Cardiac muscle cell (in vitro differentiated cells and primary cell): ENCODE data around the gene LDLRAP1. TPM values are rescaled to one million over a fixed set of nuclear protein-coding genes. Genes with fewer than 3 reads are reported as not detected.

Source experiments
- DNase-seq, 2 donors: peaks; one replicate each; pipeline versions ENCODE4 v3.0.0 to v3.0.0-alpha.2; 2010 to 2017; ENCODE audit warnings: low read depth in 1 of 2, low spot score in 1 of 2
- H3K27ac ChIP-seq: fragments of 200-600 bp; sonication (generic); 2 replicates; pipeline ENCODE4 v1.5.1; 2016
- H3K27me3 ChIP-seq: fragments of 200-600 bp; sonication (generic); 2 replicates; pipeline ENCODE4 v1.6.0; 2016; ENCODE audit warnings: control low read depth
- H3K36me3 ChIP-seq: fragments of 200-600 bp; sonication (generic); 2 replicates; pipeline ENCODE4 v1.5.1; 2016; ENCODE audit warnings: control low read depth
- H3K4me1 ChIP-seq: fragments of 200-600 bp; sonication (generic); 2 replicates; pipeline ENCODE4 v1.8.1; 2017; ENCODE audit warnings: low read depth, mild to moderate bottlenecking, mixed run types
- H3K4me3 ChIP-seq: fragments of 200-600 bp; sonication (generic); 2 replicates; pipeline ENCODE4 v1.5.1; 2016; ENCODE audit warnings: mild to moderate bottlenecking
- H3K9me3 ChIP-seq: fragments of 200-600 bp; sonication (generic); 2 replicates; pipeline ENCODE4 v1.5.1; 2017; ENCODE audit warnings: low read depth, mild to moderate bottlenecking, control low read depth
- polyA plus RNA-seq: library from polyadenylated mRNA; unstranded; fragments of >200 nt; fragmentation: Nextera tagmentation; extraction: Ambion mirVana; gene quantifications from 2 replicates; pipeline ENCODE4 v1.2.1, GENCODE V29; 2016
- total RNA-seq: library from RNA; depleted of rRNA; stranded (reverse); fragments of >200 nt; gene quantifications from 2 replicates; pipeline ENCODE4 v1.2.3, GENCODE V29; 2016
- TF ChIP-seq, protein P1 (sequence below): IDR thresholded peaks from 2 replicates; pipeline ENCODE4 v1.5.1; 2012; ENCODE audit warnings: low read depth, mild to moderate bottlenecking, low read length

The LDLRAP1 gene
- total and polyA plus RNA-seq, 2 experiments from 2014 or later, result 16.4 to 21.8 TPM

DNA sequence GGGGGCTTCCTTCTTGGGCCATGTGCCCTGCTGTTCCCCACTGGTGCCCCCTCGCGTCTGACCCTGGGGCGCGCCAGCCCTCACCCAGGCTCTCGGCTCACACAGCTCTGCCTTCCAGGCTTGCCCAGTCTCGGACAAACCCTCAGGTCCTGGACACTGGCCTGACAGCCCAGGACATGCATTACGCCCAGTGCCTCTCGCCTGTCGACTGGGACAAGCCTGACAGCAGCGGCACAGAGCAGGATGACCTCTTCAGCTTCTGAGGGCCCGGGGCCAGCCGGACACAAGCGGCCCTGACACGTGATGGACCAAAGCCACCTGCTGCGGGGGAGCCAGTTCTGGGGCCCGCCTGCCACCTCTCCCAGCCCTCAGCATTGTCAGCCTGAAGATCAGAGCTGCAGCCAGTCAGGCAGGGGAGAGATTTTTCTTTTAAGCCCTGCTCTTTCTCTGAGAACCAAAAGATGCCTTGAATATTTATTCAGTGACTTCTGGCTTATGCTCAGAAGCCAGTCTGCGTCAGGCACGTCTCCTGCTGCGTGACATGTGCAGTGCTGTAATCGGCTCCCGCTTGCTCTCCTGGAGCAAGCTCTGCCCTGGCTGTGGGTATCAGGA lies 23.4 kb downstream of the LDLRAP1 start:
- Histone ChIP-seq H3K27me3 (no peaks in the 10 kb centered on the region), H3K9me3 (no peaks in the 10 kb centered on the region), H3K4me1 (peaks cover 15% of the 10 kb centered on the region), H3K27ac (peak overlapping the region; percentile 5), H3K36me3 (no peaks in the 10 kb centered on the region), H3K4me3 (no peak overlapping the region)
- TF ChIP-seq, protein P1, sequence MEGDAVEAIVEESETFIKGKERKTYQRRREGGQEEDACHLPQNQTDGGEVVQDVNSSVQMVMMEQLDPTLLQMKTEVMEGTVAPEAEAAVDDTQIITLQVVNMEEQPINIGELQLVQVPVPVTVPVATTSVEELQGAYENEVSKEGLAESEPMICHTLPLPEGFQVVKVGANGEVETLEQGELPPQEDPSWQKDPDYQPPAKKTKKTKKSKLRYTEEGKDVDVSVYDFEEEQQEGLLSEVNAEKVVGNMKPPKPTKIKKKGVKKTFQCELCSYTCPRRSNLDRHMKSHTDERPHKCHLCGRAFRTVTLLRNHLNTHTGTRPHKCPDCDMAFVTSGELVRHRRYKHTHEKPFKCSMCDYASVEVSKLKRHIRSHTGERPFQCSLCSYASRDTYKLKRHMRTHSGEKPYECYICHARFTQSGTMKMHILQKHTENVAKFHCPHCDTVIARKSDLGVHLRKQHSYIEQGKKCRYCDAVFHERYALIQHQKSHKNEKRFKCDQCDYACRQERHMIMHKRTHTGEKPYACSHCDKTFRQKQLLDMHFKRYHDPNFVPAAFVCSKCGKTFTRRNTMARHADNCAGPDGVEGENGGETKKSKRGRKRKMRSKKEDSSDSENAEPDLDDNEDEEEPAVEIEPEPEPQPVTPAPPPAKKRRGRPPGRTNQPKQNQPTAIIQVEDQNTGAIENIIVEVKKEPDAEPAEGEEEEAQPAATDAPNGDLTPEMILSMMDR, result no peak
- peak; percentile 39 to 43 for DNase-seq

DNA sequence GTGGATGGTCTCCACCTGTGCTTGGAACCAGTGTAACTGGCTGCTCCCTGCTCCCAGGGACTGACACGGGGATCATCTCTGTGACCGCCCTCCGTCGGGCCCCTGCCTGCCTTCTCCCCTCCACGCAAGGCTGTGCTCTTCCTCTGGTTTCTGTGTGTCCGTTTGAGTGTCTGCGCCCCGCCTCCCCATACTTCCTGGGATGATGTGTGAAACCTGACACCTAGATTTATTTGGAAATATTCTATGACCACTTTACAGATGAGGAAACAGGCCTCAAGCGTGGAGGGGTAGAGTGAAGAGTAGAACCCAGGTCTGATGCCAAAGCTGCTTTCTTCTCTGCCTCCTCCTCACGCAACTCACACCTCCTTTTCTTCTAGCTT lies 24.3 kb downstream of the LDLRAP1 start:
- Histone ChIP-seq H3K9me3 (no peaks in the 10 kb centered on the region), H3K4me1 (peaks cover 15% of the 10 kb centered on the region), H3K36me3 (no peaks in the 10 kb centered on the region), H3K27ac (no peak overlapping the region), H3K27me3 (no peaks in the 10 kb centered on the region), H3K4me3 (no peak overlapping the region)
- DNase-seq, result no peak
- TF ChIP-seq, protein P1, result no peak

DNA sequence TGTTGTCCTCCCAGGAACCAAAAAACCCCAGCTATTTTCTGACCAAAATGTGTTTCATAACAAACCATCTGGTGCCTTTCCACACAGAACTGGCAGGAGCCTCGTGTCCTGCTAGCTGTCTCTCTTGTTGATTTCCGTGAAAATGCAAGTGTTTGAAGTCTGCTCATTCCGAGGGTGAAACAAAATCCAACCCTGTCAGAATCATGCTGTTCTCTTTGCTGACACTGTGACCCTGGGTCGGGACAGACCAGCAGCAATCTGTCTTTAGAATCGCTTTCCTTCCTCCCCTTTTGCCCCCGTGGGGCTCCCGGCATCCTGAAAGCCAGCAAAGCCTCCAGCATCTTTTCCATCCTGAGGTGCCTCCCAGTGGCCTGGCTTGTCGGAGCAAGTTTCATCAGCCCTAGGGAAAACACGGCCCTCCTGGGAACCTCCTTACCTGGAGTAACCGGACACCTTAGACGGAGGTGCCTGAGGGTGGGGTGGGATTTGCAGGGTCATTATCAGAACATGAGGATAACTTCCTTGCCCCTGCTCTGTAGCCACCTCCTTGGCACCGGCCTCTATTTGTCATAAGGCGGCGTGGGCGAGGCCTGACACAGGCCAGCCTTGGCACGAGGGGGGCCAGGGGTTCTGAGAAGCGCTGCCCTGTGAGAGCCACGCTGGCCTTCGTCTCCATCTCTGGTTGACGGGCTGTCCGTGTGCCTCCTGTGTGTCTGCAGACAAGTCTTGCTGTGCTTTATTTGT lies 24.9 kb downstream of the LDLRAP1 start:
- no peak overlapping the region for H3K4me3 ChIP-seq
- H3K27ac ChIP-seq, result no peak overlapping the region
- peaks cover 15% of the 10 kb centered on the region for H3K4me1 ChIP-seq
- TF ChIP-seq, protein P1, result no peak
- DNase-seq, result peak in 1 of 2 donors; percentile 70
- H3K9me3 ChIP-seq, result no peaks in the 10 kb centered on the region
- H3K36me3 ChIP-seq, result no peaks in the 10 kb centered on the region
- no peaks in the 10 kb centered on the region for H3K27me3 ChIP-seq

DNA sequence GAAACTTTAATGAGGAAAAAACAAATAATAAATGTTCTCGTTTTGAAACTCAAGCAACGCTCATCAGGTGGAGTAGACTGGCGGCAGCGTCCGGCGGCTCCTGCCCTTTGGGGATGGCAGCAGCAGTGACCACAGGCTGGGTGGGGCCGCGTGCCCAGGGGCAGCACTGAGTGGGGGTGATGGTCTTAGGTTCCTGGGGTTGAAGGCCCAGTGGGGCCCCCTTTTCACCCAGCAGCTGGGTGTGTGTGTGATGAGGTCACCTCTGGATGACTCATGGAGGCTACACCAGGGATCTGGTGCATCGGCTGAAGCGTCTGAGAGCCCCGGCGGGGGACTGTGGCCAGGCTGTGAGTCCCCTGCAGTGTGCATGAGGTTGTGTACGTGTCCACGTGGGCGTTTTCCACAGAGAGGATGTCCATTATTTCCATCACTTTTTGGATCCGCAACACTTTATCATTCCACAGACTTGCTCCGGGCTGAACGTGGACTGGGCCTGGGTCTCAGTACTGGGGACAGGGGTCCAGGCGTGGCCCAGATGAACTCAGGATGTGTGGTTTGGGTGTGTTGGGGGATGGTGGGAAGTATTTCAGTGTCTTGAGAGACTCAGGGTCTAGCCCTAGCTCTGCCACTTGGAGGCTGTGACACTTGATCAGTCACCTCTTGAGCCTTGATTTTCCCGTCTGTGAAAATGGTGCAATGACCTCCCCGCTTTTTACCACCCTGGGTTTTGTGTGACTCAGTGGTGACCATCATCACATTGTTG lies 25.6 kb downstream of the LDLRAP1 start:
- DNase-seq, result peak in 1 of 2 donors; percentile 65
- Histone ChIP-seq H3K27me3 (no peaks in the 10 kb centered on the region), H3K4me1 (peaks cover 15% of the 10 kb centered on the region), H3K9me3 (no peaks in the 10 kb centered on the region), H3K4me3 (no peak overlapping the region), H3K27ac (no peak overlapping the region), H3K36me3 (no peaks in the 10 kb centered on the region)
- TF ChIP-seq, protein P1, result no peak

DNA sequence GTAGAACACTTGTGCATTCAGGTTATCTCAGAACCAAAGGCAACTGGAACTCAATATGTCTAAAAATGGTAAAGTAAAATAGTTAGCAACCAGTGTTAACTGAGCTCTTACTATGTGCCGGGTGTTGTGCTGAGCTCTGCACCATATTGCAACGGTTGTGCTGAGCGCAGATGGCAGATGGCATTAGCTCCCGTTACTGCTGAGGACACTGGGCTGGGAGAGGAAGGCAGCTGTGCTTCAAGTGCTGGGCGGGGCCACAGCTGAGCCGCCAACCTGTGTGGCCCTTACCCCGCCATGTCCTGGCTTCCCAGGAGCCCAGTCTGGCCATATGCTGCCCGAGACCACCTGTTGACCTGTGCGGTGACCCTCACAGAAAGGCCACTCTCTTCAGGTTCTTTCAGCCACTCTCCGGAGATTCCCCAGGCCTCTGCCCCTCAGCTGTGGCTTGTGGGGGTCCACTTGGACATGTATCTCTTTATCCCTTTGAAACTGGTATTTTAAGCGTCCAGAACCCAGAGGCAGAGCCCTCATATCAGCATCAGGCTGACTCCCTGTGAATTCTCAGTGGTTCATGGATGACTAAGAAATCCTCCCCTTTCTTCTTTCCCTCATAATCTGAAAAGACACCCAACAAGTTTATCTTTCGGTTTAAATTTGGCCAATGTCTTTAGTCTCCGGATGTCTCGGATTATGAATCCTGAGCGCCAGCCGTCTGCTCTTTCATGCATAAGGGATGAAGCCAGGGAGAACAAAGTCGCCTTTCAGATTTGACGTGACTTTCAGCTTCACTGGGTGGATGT lies 26.4 kb downstream of the LDLRAP1 start:
- H3K27me3 ChIP-seq, result no peaks in the 10 kb centered on the region
- peak in 1 of 2 donors; percentile 54 for DNase-seq
- H3K9me3 ChIP-seq, result no peaks in the 10 kb centered on the region
- TF ChIP-seq, protein P1, result no peak
- H3K4me1 ChIP-seq, result peaks cover 16% of the 10 kb centered on the region
- H3K4me3 ChIP-seq, result no peak overlapping the region
- H3K27ac ChIP-seq, result no peak overlapping the region
- H3K36me3 ChIP-seq, result no peaks in the 10 kb centered on the region
